H1 (cell line): Measurements from ENCODE around the gene KCNJ9.

ENCODE experiments used
- POLR2A ChIP-seq, 2 experiments: IDR thresholded peaks; 1 replicate in 1 of 2; 2 replicates in 1 of 2; pipeline ENCODE4 v1.6.1; 2011; ENCODE audit warnings: low read depth in 2 of 2, low read length in 2 of 2, mild to moderate bottlenecking in 2 of 2; ENCODE audit errors: control extremely low read depth in 1 of 2
- TF ChIP-seq, protein P1 (sequence below): IDR thresholded peaks from 2 replicates; pipeline ENCODE4 v1.6.1; 2012; ENCODE audit warnings: inconsistent platforms
- TF ChIP-seq, protein P2 (sequence below), 3 experiments: IDR thresholded peaks; 1 replicate in 2 of 3; 2 replicates in 1 of 3; pipeline versions ENCODE4 v1.5.1 to v1.6.1; 2011; ENCODE audit warnings: low read length in 3 of 3, mild to moderate bottlenecking in 3 of 3, inconsistent platforms in 2 of 3, low read depth in 1 of 3, moderate library complexity in 1 of 3; ENCODE audit not compliant: insufficient read depth in 1 of 3; ENCODE audit errors: control extremely low read depth in 1 of 3

DNA sequence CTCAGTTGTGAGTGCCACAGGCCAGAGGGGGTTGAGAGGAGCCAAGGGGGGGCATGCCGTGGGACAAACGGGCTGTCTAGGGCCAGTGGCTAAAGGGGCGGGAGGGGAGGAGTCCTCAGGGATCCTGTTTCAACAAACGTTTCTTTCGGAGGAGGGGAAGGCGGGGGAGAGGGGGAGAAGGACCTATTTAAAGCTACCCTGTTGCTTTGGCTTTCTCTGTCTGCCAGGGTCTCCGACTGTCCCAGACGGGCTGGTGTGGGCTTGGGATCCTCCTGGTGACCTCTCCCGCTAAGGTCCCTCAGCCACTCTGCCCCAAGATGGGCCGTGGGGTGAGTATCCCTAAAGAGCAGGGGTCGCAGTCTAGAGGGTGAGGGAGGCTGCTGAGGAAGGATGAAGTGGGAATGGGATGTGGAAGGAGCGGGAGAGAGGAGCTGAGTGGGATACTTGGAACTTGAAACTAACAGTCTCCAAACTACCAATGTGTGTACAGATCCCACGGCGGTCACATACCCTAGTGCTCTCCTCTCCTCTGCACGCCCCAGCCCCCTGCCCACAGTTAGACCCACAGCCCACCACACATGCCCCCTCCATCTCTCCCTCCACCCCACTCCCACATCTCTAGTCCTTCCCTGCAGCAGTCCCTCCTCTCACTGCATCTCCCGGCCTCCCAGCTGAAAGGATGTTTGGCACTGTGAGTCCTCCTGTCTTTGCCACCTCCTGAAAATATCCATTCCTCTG is 34.4 kb downstream of the KCNJ9 start, which contains the start of gene ATP1A2:
- TF ChIP-seq, protein P1, sequence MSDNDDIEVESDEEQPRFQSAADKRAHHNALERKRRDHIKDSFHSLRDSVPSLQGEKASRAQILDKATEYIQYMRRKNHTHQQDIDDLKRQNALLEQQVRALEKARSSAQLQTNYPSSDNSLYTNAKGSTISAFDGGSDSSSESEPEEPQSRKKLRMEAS = 0 out of 2 replicates have a peak, but pooled peaks have one; percentile 7
- TF ChIP-seq, protein P2, sequence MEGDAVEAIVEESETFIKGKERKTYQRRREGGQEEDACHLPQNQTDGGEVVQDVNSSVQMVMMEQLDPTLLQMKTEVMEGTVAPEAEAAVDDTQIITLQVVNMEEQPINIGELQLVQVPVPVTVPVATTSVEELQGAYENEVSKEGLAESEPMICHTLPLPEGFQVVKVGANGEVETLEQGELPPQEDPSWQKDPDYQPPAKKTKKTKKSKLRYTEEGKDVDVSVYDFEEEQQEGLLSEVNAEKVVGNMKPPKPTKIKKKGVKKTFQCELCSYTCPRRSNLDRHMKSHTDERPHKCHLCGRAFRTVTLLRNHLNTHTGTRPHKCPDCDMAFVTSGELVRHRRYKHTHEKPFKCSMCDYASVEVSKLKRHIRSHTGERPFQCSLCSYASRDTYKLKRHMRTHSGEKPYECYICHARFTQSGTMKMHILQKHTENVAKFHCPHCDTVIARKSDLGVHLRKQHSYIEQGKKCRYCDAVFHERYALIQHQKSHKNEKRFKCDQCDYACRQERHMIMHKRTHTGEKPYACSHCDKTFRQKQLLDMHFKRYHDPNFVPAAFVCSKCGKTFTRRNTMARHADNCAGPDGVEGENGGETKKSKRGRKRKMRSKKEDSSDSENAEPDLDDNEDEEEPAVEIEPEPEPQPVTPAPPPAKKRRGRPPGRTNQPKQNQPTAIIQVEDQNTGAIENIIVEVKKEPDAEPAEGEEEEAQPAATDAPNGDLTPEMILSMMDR (IDR thresholded peaks at IDR 0.05; ENCODE audit: control extremely low read depth in 1 of 3, insufficient read depth in 1 of 3, low read depth in 1 of 3, low read length in 3 of 3) = no peak
- peak in 1 of 2 experiments; percentile 52; a peak in 1 of 3 replicates for TF ChIP-seq POLR2A (IDR thresholded peaks at IDR 0.05; ENCODE audit: control extremely low read depth in 1 of 2, low read depth in 2 of 2, low read length in 2 of 2)
